CD14-positive monocyte (primary cell): ENCODE results near the gene INPP5A. TPM values are rescaled to one million over a fixed set of nuclear protein-coding genes. Genes with fewer than 3 reads are reported as not detected.

Experiments
- DNase-seq, 3 donors: peaks; one replicate each; pipeline ENCODE4 v3.0.0-alpha.2; 2011 to 2022
- H2AFZ ChIP-seq: 2 replicates; pipeline ENCODE4 v1.6.0; 2012; ENCODE audit warnings: mild to moderate bottlenecking, low read depth, low read length, inconsistent platforms; ENCODE audit not compliant: insufficient read depth, poor library complexity, severe bottlenecking
- H3K27ac ChIP-seq, 2 donors: 1 replicate in 1 of 2; 2 replicates in 1 of 2; pipeline ENCODE4 v1.5.1; 2012 to 2013; ENCODE audit warnings: low read length in 2 of 2, control low read depth in 1 of 2, inconsistent platforms in 1 of 2, low read depth in 1 of 2, mild to moderate bottlenecking in 1 of 2
- H3K27me3 ChIP-seq, 2 donors: one replicate each; pipeline versions ENCODE4 v1.6.0 to v1.6.1; 2011 to 2013; ENCODE audit warnings: low read length in 2 of 2; ENCODE audit not compliant: control insufficient read depth in 2 of 2, insufficient read depth in 2 of 2
- H3K36me3 ChIP-seq, 2 donors: replicated peaks in 1 of 2; 1 replicate in 1 of 2; 2 replicates in 1 of 2; pipeline versions ENCODE4 v1.5.1 to v1.6.1; 2012 to 2013; ENCODE audit warnings: low read length in 2 of 2, control low read depth in 1 of 2, inconsistent platforms in 1 of 2, mild to moderate bottlenecking in 1 of 2; ENCODE audit not compliant: insufficient read depth in 2 of 2, control insufficient read depth in 1 of 2
- H3K4me1 ChIP-seq, 2 donors: 1 replicate in 1 of 2; 2 replicates in 1 of 2; pipeline versions ENCODE4 v1.5.1 to v1.6.1; 2012 to 2013; ENCODE audit warnings: low read length in 2 of 2, control low read depth in 1 of 2, inconsistent platforms in 1 of 2, mild to moderate bottlenecking in 1 of 2, moderate library complexity in 1 of 2; ENCODE audit not compliant: insufficient read depth in 2 of 2, control insufficient read depth in 1 of 2
- H3K4me2 ChIP-seq: replicated peaks from 2 replicates; pipeline ENCODE3; 2012; ENCODE audit warnings: low read length, moderate library complexity, mild to moderate bottlenecking; ENCODE audit not compliant: poor library complexity, severe bottlenecking; ENCODE audit errors: extremely low read depth
- H3K4me3 ChIP-seq, 3 experiments: fragments of 200-600 bp in 1 of 3; sonication (generic) in 1 of 3; replicated peaks in 1 of 3; 1 replicate in 2 of 3; 2 replicates in 1 of 3; pipeline ENCODE4 v1.5.1; 2011 to 2013; ENCODE audit warnings: low read length in 3 of 3, mild to moderate bottlenecking in 3 of 3, control low read depth in 2 of 3, low read depth in 2 of 3, inconsistent platforms in 1 of 3, moderate library complexity in 1 of 3
- H3K79me2 ChIP-seq: 2 replicates; pipeline ENCODE4 v1.6.0; 2012; ENCODE audit warnings: mild to moderate bottlenecking, control low read depth, inconsistent platforms, low read length, moderate library complexity; ENCODE audit not compliant: insufficient read depth
- H3K9ac ChIP-seq: 2 replicates; pipeline ENCODE4 v1.6.0; 2017; ENCODE audit warnings: low read length, mild to moderate bottlenecking; ENCODE audit not compliant: insufficient read depth, poor library complexity, severe bottlenecking
- H3K9me3 ChIP-seq, 2 donors: replicated peaks in 1 of 2; 1 replicate in 1 of 2; 2 replicates in 1 of 2; pipeline versions ENCODE4 v1.5.1 to v1.6.1; 2012 to 2013; ENCODE audit warnings: low read length in 2 of 2, control low read depth in 1 of 2; ENCODE audit not compliant: control insufficient read depth in 1 of 2, insufficient read depth in 1 of 2
- H4K20me1 ChIP-seq: 2 replicates; pipeline ENCODE4 v1.6.0; 2012; ENCODE audit warnings: mild to moderate bottlenecking, low read length, control low read depth, moderate library complexity; ENCODE audit not compliant: insufficient read depth
- H3K27ac Mint-ChIP-seq, 7 donors: one replicate each; pipeline ENCODE4 v1.8.0; 2020; ENCODE audit warnings: mild to moderate bottlenecking in 7 of 7, mixed read lengths in 7 of 7, moderate library complexity in 6 of 7, inconsistent platforms in 2 of 7
- H3K27me3 Mint-ChIP-seq, 3 donors: one replicate each; pipeline ENCODE4 v1.8.0; 2021 to 2022; ENCODE audit warnings: low read depth in 3 of 3, mild to moderate bottlenecking in 3 of 3, mixed read lengths in 3 of 3, moderate library complexity in 3 of 3, inconsistent platforms in 1 of 3
- H3K36me3 Mint-ChIP-seq, 2 donors: one replicate each; pipeline ENCODE4 v1.8.0; 2020; ENCODE audit warnings: mixed read lengths in 2 of 2, inconsistent platforms in 1 of 2, mild to moderate bottlenecking in 1 of 2
- H3K4me1 Mint-ChIP-seq: one replicate; pipeline ENCODE4 v1.8.0; 2020; ENCODE audit warnings: mild to moderate bottlenecking, mixed read lengths
- H3K4me3 Mint-ChIP-seq, 2 donors: one replicate each; pipeline ENCODE4 v1.8.0; 2020; ENCODE audit warnings: mild to moderate bottlenecking in 2 of 2, mixed read lengths in 2 of 2, moderate library complexity in 1 of 2
- H3K9me3 Mint-ChIP-seq, 7 donors: one replicate each; pipeline ENCODE4 v1.8.0; 2020 to 2022; ENCODE audit warnings: mixed read lengths in 7 of 7, mild to moderate bottlenecking in 6 of 7, moderate library complexity in 6 of 7, inconsistent platforms in 2 of 7
- CTCF ChIP-seq: fragments of 200-600 bp; IDR thresholded peaks from one replicate; pipeline ENCODE4 v1.8.0; 2022; ENCODE audit warnings: antibody characterized with exemption, mild to moderate bottlenecking
- WGBS: methylation state at CpG from one replicate; pipeline ENCODE4 v1.1.5; 2013; ENCODE audit warnings: missing lambda C conversion rate; ENCODE audit not compliant: insufficient coverage; 5-methylcytosine and 5-hydroxymethylcytosine counted together
- intact Hi-C, 2 donors: fragments of 100-400 bp; cut with micrococcal nuclease; formaldehyde crosslinking; loops; one replicate each; pipeline versions ENCODE4 v1.15.0 to v1.15.1; 2023
- polyA plus RNA-seq, 3 donors: library from polyadenylated mRNA; depleted of rRNA in 1 of 3; unstranded in 2 of 3; stranded (reverse) in 1 of 3; fragments of 300-500 nt in 2 of 3; fragments of >200 nt in 1 of 3; fragmentation: Illumina TruSeq in 2 of 3; gene quantifications; 1 replicate in 2 of 3; 2 replicates in 1 of 3; pipeline ENCODE4 v1.2.3, GENCODE V29; 2012 to 2021

The INPP5A gene
- polyA plus RNA-seq, 3 donors: 0.87 to 17.2 (median 2.9) TPM

GRCh38 chr10:132579027-132579859 is 41.7 kb downstream of the INPP5A start:
- no peak overlapping the region for H3K4me2 ChIP-seq
- no peaks in the 10 kb centered on the region for H3K27me3 ChIP-seq
- H3K79me2 ChIP-seq: peaks cover 93% of the 10 kb centered on the region
- H4K20me1 ChIP-seq: peaks cover 63% of the 10 kb centered on the region
- H3K27ac ChIP-seq: no peak overlapping the region
- H3K9me3 ChIP-seq: no peaks in the 10 kb centered on the region
- H3K9me3 Mint-ChIP-seq: peaks cover 0 to 8% (median 0%) of the 10 kb centered on the region in 7 donors
- TF ChIP-seq CTCF: no peak
- no peak overlapping the region for H3K4me3 Mint-ChIP-seq
- H2AFZ ChIP-seq: no peak overlapping the region
- peaks cover 31 to 46% of the 10 kb centered on the region in 2 donors for H3K36me3 Mint-ChIP-seq
- no peak overlapping the region for H3K9ac ChIP-seq
- peak overlapping the region in 3 of 7 donors; percentile 19 to 78 (median 25) for H3K27ac Mint-ChIP-seq
- H3K4me1 Mint-ChIP-seq: peaks cover 27% of the 10 kb centered on the region
- no peak for DNase-seq
- WGBS: 70% methylated on average over 23 of the region's 29 CpGs
- H3K4me1 ChIP-seq: peaks cover 51 to 61% of the 10 kb centered on the region in 2 donors
- no peaks in the 10 kb centered on the region for H3K36me3 ChIP-seq
- intact Hi-C loops: loop anchor here in 1 of 2 donors (5.0 to 10.0 kb wide), 2 partner anchors 37 to 56 kb away; no protein-coding TSS in a partner anchor
- H3K4me3 ChIP-seq: no peak overlapping the region
- peaks cover 0 to 13% (median 3%) of the 10 kb centered on the region in 3 donors for H3K27me3 Mint-ChIP-seq

GRCh38 chr10:132580143-132580542 is 42.6 kb downstream of the INPP5A start:
- no peaks in the 10 kb centered on the region for H3K9me3 ChIP-seq
- H4K20me1 ChIP-seq: peaks cover 57% of the 10 kb centered on the region
- peak overlapping the region in 4 of 7 donors; percentile 23 to 85 (median 66) for H3K27ac Mint-ChIP-seq
- H3K4me2 ChIP-seq: no peak overlapping the region
- no peaks in the 10 kb centered on the region for H3K36me3 ChIP-seq
- no peak for DNase-seq
- no peak for TF ChIP-seq CTCF
- no peak overlapping the region for H3K4me3 Mint-ChIP-seq
- H3K27me3 Mint-ChIP-seq: peaks cover 0 to 13% (median 3%) of the 10 kb centered on the region in 3 donors
- H3K9me3 Mint-ChIP-seq: peaks cover 0 to 8% (median 0%) of the 10 kb centered on the region in 7 donors
- H3K36me3 Mint-ChIP-seq: peaks cover 31 to 46% of the 10 kb centered on the region in 2 donors
- no peak overlapping the region for H3K4me3 ChIP-seq
- H3K4me1 ChIP-seq: peaks cover 42 to 54% of the 10 kb centered on the region in 2 donors
- WGBS: 64% methylated on average over 2 of the region's 5 CpGs
- intact Hi-C loops: loop anchor here in 1 of 2 donors (5.0 kb wide), 1 partner anchor 123 kb away; no protein-coding TSS in a partner anchor
- H3K27me3 ChIP-seq: no peaks in the 10 kb centered on the region
- peaks cover 94% of the 10 kb centered on the region for H3K79me2 ChIP-seq
- no peak overlapping the region for H3K9ac ChIP-seq
- peaks cover 28% of the 10 kb centered on the region for H3K4me1 Mint-ChIP-seq
- no peak overlapping the region for H2AFZ ChIP-seq
- no peak overlapping the region for H3K27ac ChIP-seq
